Measurements from ENCODE around the gene ICE1. TPM values are rescaled to one million over a fixed set of nuclear protein-coding genes. Genes with fewer than 3 reads are reported as not detected.

ICE1 gene
- total RNA-seq, 2 experiments from 2014 or later, result 37.6 to 39.1 TPM

DNA sequence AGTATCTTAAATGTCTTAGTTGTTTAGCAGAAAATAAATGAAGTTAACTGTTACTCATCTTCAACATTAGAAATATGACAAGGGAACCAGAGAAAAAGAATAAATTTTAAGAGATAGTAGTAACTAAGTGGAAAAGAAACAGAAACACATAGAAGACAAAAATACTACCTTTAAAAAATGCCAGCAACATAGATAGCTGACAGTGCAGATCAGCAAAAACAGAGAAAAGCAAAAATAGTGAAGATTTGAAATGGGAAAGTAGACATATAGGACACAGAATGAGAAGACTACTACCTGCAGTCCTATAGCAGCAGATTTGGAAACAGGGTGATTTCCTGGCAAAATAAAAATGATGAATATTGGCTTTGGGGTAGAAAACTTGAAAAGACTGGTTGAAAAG is 48.5 kb downstream of the ICE1 start:
- TF ChIP-seq, protein P1, sequence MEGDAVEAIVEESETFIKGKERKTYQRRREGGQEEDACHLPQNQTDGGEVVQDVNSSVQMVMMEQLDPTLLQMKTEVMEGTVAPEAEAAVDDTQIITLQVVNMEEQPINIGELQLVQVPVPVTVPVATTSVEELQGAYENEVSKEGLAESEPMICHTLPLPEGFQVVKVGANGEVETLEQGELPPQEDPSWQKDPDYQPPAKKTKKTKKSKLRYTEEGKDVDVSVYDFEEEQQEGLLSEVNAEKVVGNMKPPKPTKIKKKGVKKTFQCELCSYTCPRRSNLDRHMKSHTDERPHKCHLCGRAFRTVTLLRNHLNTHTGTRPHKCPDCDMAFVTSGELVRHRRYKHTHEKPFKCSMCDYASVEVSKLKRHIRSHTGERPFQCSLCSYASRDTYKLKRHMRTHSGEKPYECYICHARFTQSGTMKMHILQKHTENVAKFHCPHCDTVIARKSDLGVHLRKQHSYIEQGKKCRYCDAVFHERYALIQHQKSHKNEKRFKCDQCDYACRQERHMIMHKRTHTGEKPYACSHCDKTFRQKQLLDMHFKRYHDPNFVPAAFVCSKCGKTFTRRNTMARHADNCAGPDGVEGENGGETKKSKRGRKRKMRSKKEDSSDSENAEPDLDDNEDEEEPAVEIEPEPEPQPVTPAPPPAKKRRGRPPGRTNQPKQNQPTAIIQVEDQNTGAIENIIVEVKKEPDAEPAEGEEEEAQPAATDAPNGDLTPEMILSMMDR (IDR thresholded peaks at IDR 0.05), result no peak
- H3K9me3 ChIP-seq (ENCODE audit: control insufficient read depth in 1 of 2, insufficient read depth in 1 of 2, low read length in 2 of 2), result no peaks in the 10 kb centered on the region
- Mint-ChIP-seq H3K4me3 (no peak overlapping the region), H3K36me3 (ENCODE audit: low read depth) (peaks cover 68% of the 10 kb centered on the region), H3K27ac (no peak overlapping the region), H3K27me3 (no peaks in the 10 kb centered on the region), H3K4me1 (ENCODE audit: low read depth) (no peaks in the 10 kb centered on the region), H3K9me3 (no peaks in the 10 kb centered on the region)
- CTCF ChIA-PET, result no interaction called here
- POLR2A ChIA-PET, result no interaction called here
- H3K36me3 ChIP-seq (ENCODE audit: insufficient read depth, low read length), result peaks cover 46% of the 10 kb centered on the region
- no peak overlapping the region for H3K27ac ChIP-seq (ENCODE audit: low read depth in 1 of 2, low read length in 2 of 2)
- ATAC-seq (ENCODE audit: poor library complexity) (no peak), DNase-seq (no peak)
- H3K4me3 ChIP-seq (ENCODE audit: low read length), result no peak overlapping the region
- intact Hi-C loops (cut with DNase I, micrococcal nuclease), result no loop called here
- no peaks in the 10 kb centered on the region for H3K4me1 ChIP-seq (ENCODE audit: insufficient read depth, low read length)
- no peaks in the 10 kb centered on the region for H3K27me3 ChIP-seq (ENCODE audit: control insufficient read depth in 1 of 2, insufficient read depth in 2 of 2, low read length in 2 of 2)

DNA sequence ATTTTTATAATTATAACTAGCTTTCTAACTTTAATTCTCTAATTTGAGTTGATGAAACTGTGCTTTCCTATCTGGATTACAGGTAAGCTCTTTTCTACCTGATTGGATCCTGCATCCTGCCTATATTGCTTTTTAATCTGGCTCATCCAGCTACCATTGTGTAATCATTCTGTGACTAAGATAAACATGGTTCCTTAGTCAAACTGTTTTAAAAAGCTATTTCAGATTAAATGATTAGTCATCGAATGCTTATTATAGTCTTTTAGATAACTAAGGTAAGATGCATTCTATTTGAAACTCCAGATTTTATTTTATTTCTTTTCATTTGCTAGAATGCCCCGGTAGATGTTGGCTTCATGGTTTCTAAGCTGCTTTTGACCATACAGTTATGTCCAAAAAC is 50.7 kb downstream of the ICE1 start:
- CTCF ChIA-PET, result no interaction called here
- no peaks in the 10 kb centered on the region for H3K27me3 ChIP-seq (ENCODE audit: control insufficient read depth in 1 of 2, insufficient read depth in 2 of 2, low read length in 2 of 2)
- intact Hi-C loops (cut with DNase I, micrococcal nuclease), result no loop called here
- H3K4me1 ChIP-seq (ENCODE audit: insufficient read depth, low read length), result no peaks in the 10 kb centered on the region
- no peaks in the 10 kb centered on the region for H3K9me3 ChIP-seq (ENCODE audit: control insufficient read depth in 1 of 2, insufficient read depth in 1 of 2, low read length in 2 of 2)
- no peak overlapping the region for H3K27ac ChIP-seq (ENCODE audit: low read depth in 1 of 2, low read length in 2 of 2)
- DNase-seq (no peak), ATAC-seq (ENCODE audit: poor library complexity) (no peak)
- TF ChIP-seq, protein P1 (IDR thresholded peaks at IDR 0.05), result no peak
- peaks cover 67% of the 10 kb centered on the region for H3K36me3 Mint-ChIP-seq (ENCODE audit: low read depth)
- no peaks in the 10 kb centered on the region for H3K27me3 Mint-ChIP-seq
- H3K4me3 Mint-ChIP-seq, result no peak overlapping the region
- H3K9me3 Mint-ChIP-seq, result no peaks in the 10 kb centered on the region
- H3K4me1 Mint-ChIP-seq (ENCODE audit: low read depth), result no peaks in the 10 kb centered on the region
- H3K36me3 ChIP-seq (ENCODE audit: insufficient read depth, low read length), result peaks cover 35% of the 10 kb centered on the region
- no peak overlapping the region for H3K27ac Mint-ChIP-seq
- POLR2A ChIA-PET, result no interaction called here
- H3K4me3 ChIP-seq (ENCODE audit: low read length), result no peak overlapping the region

DNA sequence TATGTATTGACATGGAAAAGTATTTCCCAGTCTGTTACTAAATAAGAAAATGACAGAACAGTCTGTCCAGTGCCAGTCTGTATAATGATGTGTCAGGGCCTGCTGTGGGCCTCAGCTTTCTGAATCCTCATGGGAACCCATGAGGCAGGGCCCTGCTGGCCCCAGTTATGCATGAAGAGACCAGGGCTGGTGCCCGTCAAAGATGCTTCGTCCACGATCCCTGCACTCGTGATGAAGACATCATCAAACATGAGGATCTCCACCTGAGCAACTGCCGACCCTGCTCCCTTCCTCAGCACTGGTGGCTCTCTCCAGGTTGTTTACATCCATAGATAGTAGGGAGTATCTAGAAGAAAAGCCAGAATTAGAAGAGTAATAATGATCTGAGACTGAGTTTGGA is 52.5 kb downstream of the ICE1 start:
- no peak overlapping the region for H3K4me3 Mint-ChIP-seq
- H3K4me3 ChIP-seq (ENCODE audit: low read length), result no peak overlapping the region
- H3K36me3 Mint-ChIP-seq (ENCODE audit: low read depth), result peaks cover 70% of the 10 kb centered on the region
- H3K4me1 ChIP-seq (ENCODE audit: insufficient read depth, low read length), result peaks cover 3% of the 10 kb centered on the region
- H3K27me3 ChIP-seq (ENCODE audit: control insufficient read depth in 1 of 2, insufficient read depth in 2 of 2, low read length in 2 of 2), result no peaks in the 10 kb centered on the region
- no peaks in the 10 kb centered on the region for H3K27me3 Mint-ChIP-seq
- H3K4me1 Mint-ChIP-seq (ENCODE audit: low read depth), result peaks cover 10% of the 10 kb centered on the region
- intact Hi-C loops (cut with DNase I, micrococcal nuclease), result no loop called here
- H3K36me3 ChIP-seq (ENCODE audit: insufficient read depth, low read length), result peaks cover 33% of the 10 kb centered on the region
- H3K9me3 Mint-ChIP-seq, result no peaks in the 10 kb centered on the region
- POLR2A ChIA-PET, result no interaction called here
- H3K27ac Mint-ChIP-seq, result no peak overlapping the region
- H3K27ac ChIP-seq (ENCODE audit: low read depth in 1 of 2, low read length in 2 of 2), result no peak overlapping the region
- DNase-seq, result no peak
- H3K9me3 ChIP-seq (ENCODE audit: control insufficient read depth in 1 of 2, insufficient read depth in 1 of 2, low read length in 2 of 2), result no peaks in the 10 kb centered on the region
- TF ChIP-seq, protein P1 (IDR thresholded peaks at IDR 0.05), result no peak
- no peak for ATAC-seq (ENCODE audit: poor library complexity)
- CTCF ChIA-PET, result no interaction called here

Data from CD4-positive, alpha-beta T cell (primary cell).